ENCODE measurements around the gene MRPS27.

Gene MRPS27

DNA sequence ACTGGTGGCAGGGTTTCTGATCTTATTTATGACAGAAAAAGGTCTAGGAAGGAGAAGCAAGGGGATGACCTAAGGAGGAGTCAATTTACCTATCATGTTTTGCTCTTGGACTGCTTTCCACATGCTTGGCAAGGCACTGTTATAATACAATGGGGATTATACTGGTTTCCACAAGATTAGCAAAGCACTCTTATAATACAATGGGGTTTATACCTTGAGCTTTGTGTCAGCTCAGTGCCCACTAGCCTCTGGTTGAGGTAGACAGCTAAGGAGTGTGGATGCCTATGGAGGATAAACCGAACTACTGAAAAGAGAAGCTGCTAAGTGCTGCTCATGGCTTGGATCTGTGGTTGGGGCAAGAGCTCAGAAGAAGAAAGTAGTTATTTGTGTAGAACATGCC, 68.7 kb downstream of the MRPS27 start:
- Mint-ChIP-seq H3K4me3 (no peak overlapping the region), H3K36me3 (peaks cover 9% of the 10 kb centered on the region), H3K27ac (no peak overlapping the region), H3K9me3 (no peaks in the 10 kb centered on the region), H3K4me1 (peaks cover 5% of the 10 kb centered on the region), H3K27me3 (no peaks in the 10 kb centered on the region)
- DNase-seq (ENCODE audit: low spot score in 2 of 2) (no peak), ATAC-seq (ENCODE audit: low read depth) (no peak)

DNA sequence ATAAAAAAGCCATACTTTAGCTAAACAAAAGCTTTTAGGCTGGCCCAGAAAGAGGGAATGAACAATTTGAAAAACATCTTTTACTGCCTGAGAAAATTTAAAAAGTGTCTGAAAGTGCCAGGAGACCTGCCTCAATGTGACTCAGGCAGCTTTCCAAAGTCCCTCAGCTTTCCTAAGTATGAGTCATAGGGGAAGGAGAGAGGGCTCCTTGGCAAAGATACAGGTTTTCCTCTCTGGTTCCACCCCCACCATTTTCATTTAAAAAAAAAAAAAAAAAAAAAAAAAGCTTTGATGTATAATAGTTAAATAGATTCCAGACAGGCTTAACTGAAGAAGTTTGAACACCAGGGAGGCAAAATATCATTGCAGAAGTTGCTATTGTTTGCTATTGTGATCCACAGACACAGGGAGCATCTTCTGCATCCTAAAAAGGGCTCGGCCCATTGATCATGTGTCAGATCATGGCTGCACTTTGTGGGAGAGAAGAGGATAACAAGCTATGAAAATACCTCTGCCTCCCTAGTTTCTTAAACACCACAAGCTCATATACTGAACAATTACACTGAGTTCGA, 71.5 kb downstream of the MRPS27 start:
- H3K4me1 Mint-ChIP-seq = peaks cover 5% of the 10 kb centered on the region
- no peak for ATAC-seq (ENCODE audit: low read depth)
- no peak overlapping the region for H3K27ac Mint-ChIP-seq
- no peak for DNase-seq (ENCODE audit: low spot score in 2 of 2)
- H3K9me3 Mint-ChIP-seq = no peaks in the 10 kb centered on the region
- peaks cover 10% of the 10 kb centered on the region for H3K36me3 Mint-ChIP-seq
- no peaks in the 10 kb centered on the region for H3K27me3 Mint-ChIP-seq
- H3K4me3 Mint-ChIP-seq = no peak overlapping the region

DNA sequence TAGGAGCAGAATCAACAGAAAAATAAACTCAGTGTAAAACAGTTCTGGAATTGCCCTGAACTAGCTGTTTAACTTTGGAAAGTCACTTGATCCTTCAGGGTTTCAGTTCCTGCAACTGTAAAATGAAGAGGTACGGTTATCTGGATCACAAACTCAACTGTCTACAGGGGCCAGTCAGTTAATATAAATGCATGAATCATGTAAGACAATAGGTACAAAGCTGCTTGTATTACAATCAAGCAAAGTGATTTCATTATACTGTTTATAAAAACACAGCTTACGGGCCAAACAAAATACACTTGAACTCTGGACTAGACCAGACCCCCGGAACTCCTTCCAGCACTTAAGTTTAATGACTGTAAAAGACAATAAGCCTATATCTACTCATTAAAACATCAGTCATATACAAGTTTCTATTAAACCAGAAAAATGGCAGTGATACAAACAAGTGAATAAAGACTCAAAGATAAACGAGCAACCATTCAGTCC, 73.0 kb downstream of the MRPS27 start:
- Mint-ChIP-seq H3K27ac (no peak overlapping the region), H3K4me3 (no peak overlapping the region), H3K27me3 (no peaks in the 10 kb centered on the region), H3K36me3 (peaks cover 5% of the 10 kb centered on the region), H3K4me1 (peaks cover 8% of the 10 kb centered on the region), H3K9me3 (no peaks in the 10 kb centered on the region)
- DNase-seq (ENCODE audit: low spot score in 2 of 2) = no peak
- ATAC-seq (ENCODE audit: low read depth) = no peak

DNA sequence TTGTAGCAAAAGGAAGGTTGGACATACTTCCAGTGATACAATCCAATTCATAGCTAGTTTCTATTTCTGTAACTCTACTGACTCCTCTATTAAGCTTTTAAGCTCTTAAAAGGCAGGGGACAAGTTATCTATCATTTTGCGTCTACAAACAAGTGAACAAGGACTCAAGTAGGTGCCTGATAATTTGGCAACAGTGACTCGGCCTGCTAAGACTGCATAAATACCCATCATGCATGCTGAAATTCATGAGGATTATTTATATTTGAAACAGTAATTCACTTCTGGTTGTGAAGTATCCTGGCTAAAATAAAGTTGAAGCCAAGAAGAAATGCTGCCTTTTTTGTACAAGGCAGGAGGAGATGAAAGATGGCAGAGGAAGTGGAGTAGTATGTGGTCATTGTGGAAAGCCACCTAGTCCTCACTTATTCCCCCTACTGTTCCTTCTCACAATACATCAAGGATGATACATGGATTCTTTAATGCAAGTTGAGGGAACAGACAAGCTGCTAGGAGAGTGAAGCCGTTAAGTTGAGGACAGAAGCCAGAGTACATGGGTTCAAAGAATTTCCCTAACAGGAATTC, 74.0 kb downstream of the MRPS27 start:
- Mint-ChIP-seq H3K4me1 (peaks cover 8% of the 10 kb centered on the region), H3K36me3 (peaks cover 9% of the 10 kb centered on the region), H3K4me3 (no peak overlapping the region), H3K27ac (no peak overlapping the region), H3K27me3 (no peaks in the 10 kb centered on the region), H3K9me3 (no peaks in the 10 kb centered on the region)
- DNase-seq (ENCODE audit: low spot score in 2 of 2) (no peak), ATAC-seq (ENCODE audit: low read depth) (no peak)

DNA sequence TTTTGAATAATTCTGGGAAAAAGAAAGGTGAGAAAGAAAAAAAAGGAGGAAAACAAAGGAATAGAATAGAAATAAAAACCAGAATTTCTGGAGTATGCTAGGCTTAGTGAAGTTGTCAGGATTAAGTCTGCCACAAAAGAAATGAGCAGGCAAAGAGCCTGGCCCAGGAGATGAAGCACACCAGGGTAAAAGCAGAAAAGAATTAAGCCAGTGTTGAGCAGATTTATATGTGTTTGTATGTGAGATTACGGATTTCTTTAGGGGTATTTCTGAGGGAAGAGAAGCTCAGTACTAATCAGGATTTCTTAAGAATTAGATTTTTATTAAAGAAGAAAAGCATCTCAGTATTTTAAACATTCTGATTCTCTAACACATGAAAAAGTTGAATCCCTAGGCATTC, 74.5 kb downstream of the MRPS27 start:
- DNase-seq (ENCODE audit: low spot score in 2 of 2) = no peak
- Mint-ChIP-seq H3K36me3 (peaks cover 9% of the 10 kb centered on the region), H3K9me3 (no peaks in the 10 kb centered on the region), H3K27me3 (no peaks in the 10 kb centered on the region), H3K27ac (no peak overlapping the region), H3K4me3 (no peak overlapping the region), H3K4me1 (peaks cover 8% of the 10 kb centered on the region)
- no peak for ATAC-seq (ENCODE audit: low read depth)

DNA sequence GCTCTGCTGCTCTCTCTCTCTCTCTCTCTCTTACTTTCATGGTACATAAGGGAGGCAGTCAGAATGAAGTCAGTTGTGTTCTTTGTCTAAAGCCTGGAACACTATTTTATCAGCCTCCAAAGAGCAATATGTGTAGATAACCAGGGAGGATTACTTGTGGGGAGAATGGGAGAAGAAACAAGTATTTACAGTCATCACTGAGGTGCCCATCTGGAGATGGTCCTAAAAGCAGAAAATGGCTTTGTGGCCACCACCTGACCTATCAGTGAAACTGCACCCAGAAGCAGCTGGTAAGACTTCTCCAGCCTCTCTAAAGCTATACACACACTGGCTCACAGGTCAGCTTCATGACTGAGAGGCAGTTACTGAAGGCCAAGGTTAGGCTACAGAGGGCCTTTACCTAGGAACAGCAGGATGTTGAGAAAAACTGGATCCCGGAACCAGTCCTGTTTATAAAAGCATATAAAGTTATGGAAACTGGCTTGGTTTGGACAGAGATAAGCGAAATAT, 75.1 kb downstream of the MRPS27 start:
- Mint-ChIP-seq H3K36me3 (peaks cover 5% of the 10 kb centered on the region), H3K27me3 (no peaks in the 10 kb centered on the region), H3K4me3 (no peak overlapping the region), H3K9me3 (no peaks in the 10 kb centered on the region), H3K27ac (no peak overlapping the region), H3K4me1 (peaks cover 8% of the 10 kb centered on the region)
- no peak for ATAC-seq (ENCODE audit: low read depth)
- DNase-seq (ENCODE audit: low spot score in 2 of 2) = no peak

DNA sequence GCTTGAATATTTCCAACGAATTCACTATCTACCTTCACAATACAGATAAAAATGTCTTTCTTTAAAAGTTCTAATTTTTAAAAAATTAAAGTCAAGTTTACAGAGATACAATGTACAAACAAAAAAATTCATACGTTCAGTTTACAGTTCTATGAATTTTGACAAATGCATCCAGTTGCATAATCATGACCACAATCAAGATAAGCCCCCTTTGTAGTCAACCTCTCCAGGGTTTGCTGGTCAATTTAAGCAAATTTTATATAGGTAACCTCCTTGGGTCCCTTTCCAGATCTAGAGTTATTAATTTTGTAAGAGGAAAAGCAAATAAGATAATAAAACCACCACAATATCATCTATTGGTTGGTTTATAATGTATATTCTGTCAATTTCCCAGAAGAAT, 76.3 kb downstream of the MRPS27 start:
- no peak overlapping the region for H3K27ac Mint-ChIP-seq
- no peak overlapping the region for H3K4me3 Mint-ChIP-seq
- H3K27me3 Mint-ChIP-seq = no peaks in the 10 kb centered on the region
- peaks cover 5% of the 10 kb centered on the region for H3K36me3 Mint-ChIP-seq
- H3K9me3 Mint-ChIP-seq = no peaks in the 10 kb centered on the region
- no peak for DNase-seq (ENCODE audit: low spot score in 2 of 2)
- ATAC-seq (ENCODE audit: low read depth) = no peak
- peaks cover 8% of the 10 kb centered on the region for H3K4me1 Mint-ChIP-seq

DNA sequence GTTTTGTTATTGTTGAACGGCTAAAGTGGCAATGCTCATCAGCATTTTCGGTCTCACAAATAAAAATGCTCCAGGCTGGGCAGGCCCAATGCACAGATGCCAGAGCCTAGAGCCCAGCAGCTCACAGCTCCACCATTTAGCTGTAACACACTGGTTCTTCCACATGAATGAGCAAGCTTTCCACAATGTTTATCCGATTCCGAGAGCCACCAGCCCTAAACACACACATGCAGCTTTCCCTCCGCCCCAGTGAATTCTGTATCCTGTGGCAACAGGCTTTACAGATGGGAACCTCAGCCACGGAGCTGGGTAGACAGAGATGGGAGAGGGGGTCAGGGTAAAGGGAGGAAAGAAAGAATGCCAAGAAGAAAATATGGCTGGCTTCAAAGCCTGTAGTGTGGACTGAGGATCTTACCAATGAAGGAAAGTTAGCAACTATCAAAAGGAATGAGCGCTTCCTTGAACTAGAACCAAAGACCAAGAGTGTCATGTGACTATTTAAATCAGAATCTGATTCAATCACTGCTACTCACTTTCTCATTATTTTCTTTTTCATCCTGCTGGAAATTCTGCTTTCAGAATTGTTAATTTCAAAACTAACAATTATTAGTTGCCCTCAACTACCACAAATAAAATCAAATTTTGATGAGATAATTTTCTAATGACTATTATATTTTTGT, 77.1 kb downstream of the MRPS27 start:
- Mint-ChIP-seq H3K4me1 (peaks cover 8% of the 10 kb centered on the region), H3K36me3 (peaks cover 5% of the 10 kb centered on the region), H3K9me3 (no peaks in the 10 kb centered on the region), H3K4me3 (no peak overlapping the region), H3K27me3 (no peaks in the 10 kb centered on the region), H3K27ac (no peak overlapping the region)
- DNase-seq (ENCODE audit: low spot score in 2 of 2) = no peak
- no peak for ATAC-seq (ENCODE audit: low read depth)

DNA sequence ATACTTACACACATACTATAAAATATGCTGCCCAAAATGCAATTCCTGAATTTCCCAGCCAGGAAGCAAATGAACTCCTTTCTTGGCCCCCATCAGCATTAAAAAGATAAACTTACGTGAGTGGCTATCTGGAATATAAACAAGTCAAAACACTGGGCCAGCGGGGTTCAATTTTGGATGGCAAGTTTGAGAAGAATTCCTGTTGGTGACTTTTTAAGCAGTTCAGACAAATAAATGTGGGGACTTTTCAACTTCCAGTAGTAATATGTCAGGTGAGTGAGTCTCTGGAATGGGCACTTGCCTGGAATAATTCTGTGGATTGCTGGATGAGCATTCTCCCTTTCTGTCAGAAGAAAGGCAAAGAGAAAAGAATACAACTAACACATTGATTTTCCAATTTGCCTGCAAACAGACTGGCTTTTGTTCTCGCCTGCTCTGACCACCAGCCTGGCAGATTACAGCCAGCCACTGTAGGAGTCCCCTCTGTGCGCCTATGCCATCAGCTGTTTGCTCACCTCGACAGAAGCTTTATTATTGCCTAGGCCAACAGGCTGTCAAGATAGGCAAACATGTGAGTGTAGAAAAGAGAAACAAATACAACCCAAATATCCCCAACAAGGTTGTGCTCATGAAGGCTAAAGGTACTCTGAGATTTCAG, 78.6 kb downstream of the MRPS27 start:
- Mint-ChIP-seq H3K9me3 (no peaks in the 10 kb centered on the region), H3K4me3 (no peak overlapping the region), H3K4me1 (peaks cover 8% of the 10 kb centered on the region), H3K27me3 (no peaks in the 10 kb centered on the region), H3K36me3 (peaks cover 11% of the 10 kb centered on the region), H3K27ac (peak overlapping the region; percentile 25)
- ATAC-seq (ENCODE audit: low read depth) (no peak), DNase-seq (ENCODE audit: low spot score in 2 of 2) (no peak)

DNA sequence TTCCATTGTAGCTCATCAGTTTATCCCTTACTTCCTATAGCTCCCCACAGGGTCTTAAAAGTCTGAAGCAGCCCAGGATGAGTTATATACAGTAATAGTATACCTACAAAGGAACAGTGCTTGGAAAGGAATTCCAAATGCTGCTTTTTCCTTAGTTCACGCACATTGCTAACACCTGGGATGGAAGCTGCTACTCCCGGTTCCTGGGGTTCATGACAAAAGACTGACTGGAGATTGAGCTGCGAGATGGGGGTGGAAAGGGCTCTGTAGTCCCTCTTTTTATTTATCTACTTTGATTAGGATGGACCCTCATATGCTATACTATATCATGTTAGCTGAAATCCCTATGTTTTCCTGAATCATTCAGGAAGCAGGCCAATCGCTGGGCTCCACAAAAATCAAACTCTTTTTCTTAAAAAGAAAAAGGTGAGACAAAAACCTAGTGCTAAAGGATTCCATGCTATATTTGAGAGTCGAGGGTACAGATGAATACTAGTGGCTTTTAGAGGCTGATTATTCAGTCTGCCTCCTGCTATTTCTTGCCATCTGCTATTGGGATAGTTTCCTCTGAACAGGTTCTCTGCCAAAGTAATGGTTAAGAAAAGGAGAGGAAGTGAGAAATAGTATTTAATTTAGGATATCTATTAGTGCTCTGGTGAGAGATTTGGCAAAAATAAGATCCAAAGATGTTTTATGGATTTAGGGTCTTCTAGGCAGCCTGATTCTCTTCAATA, 81.2 kb downstream of the MRPS27 start:
- no peak overlapping the region for H3K4me3 Mint-ChIP-seq

DNA sequence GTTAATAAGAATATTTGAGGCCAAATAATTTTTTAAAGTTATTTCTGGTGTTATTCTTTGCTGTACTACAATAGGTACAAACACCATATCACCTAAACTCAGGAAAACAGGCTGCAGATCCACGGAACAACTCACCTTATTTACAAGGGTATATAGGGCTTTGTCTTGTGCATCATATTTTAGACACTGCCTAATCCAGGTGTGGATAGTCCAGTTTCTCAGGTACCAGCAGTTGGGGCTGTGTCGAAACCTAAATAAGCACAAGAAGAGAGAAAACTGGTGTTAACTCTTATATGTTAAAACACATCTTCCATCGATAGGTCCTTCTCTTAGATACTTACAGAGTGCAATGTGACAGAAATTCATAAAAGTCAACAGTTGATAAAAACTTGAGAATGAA, 82.2 kb downstream of the MRPS27 start:
- no peak for ATAC-seq (ENCODE audit: low read depth)
- DNase-seq (ENCODE audit: low spot score in 2 of 2) = no peak
- Mint-ChIP-seq H3K4me3 (no peak overlapping the region), H3K27ac (no peak overlapping the region), H3K9me3 (no peaks in the 10 kb centered on the region), H3K4me1 (peaks cover 8% of the 10 kb centered on the region), H3K27me3 (no peaks in the 10 kb centered on the region), H3K36me3 (peaks cover 17% of the 10 kb centered on the region)

More for the DNA sequence above, 81.2 kb downstream of the MRPS27 start:
- Mint-ChIP-seq H3K4me1 (peaks cover 9% of the 10 kb centered on the region), H3K27me3 (no peaks in the 10 kb centered on the region), H3K36me3 (peaks cover 15% of the 10 kb centered on the region), H3K27ac (no peak overlapping the region), H3K9me3 (no peaks in the 10 kb centered on the region)
- DNase-seq (ENCODE audit: low spot score in 2 of 2) (no peak), ATAC-seq (ENCODE audit: low read depth) (no peak)

DNA sequence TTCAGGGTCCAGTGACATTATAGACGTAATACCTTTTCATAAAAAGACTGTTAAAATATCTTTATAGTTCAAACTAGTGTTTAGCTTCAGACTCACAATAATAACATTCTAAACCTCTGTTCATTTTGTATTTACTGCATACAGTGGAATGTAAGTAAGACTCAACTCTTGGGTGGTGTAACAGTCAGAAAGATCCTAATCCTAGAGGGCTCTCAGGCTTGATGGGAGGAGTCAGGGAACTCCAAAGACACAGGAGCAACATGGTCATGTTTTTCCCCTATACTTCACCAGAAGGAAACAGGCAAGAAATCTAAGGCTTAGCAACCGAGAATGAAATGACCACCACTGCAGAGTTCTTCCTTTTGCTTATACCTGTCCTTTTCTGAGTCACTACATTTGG, 82.6 kb downstream of the MRPS27 start:
- Mint-ChIP-seq H3K27me3 (no peaks in the 10 kb centered on the region), H3K4me1 (peaks cover 7% of the 10 kb centered on the region), H3K36me3 (peaks cover 17% of the 10 kb centered on the region), H3K9me3 (no peaks in the 10 kb centered on the region), H3K27ac (no peak overlapping the region), H3K4me3 (no peak overlapping the region)
- no peak for ATAC-seq (ENCODE audit: low read depth)
- DNase-seq (ENCODE audit: low spot score in 2 of 2) = no peak

DNA sequence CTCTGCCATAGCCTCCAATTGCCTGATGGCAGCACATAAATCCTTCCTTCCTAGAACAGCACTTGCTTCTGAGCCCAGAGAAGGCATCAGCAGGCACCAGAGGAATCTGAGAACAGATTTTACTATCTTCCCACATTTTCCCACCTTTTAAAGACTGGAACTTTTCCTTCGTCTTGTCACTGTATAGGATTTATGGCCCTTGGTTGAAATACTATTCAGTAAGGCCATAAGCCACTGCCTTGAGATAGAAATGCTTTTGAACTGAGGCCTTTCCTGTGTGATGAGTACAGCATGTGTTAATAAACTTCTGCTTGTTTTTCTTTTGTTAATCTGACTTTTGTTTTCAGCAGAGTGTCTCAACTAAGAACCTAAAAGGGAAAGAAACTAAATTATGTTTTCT, 84.3 kb downstream of the MRPS27 start:
- peaks cover 7% of the 10 kb centered on the region for H3K4me1 Mint-ChIP-seq
- no peak overlapping the region for H3K27ac Mint-ChIP-seq
- ATAC-seq (ENCODE audit: low read depth) = no peak

DNA sequence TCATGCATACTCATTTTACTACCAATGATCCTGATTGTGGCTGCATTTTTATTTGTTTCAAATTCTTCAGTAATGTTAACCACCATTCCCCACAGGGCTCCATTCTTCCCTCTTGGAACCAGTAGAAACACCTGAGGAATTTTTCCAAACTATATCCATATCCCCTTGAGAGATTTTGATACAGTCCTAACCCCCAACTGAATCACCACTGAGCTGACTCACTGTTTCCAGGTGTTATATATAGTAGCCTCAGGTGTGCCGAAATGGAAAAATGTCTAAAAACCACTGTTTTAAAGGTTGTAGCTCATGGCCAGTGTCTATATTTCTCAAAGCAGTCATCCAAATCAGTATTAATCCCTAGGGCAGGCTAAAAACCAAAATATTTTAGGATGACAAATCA, 85.2 kb downstream of the MRPS27 start:
- Mint-ChIP-seq H3K9me3 (no peaks in the 10 kb centered on the region), H3K27me3 (no peaks in the 10 kb centered on the region), H3K27ac (no peak overlapping the region), H3K4me3 (no peak overlapping the region), H3K4me1 (peaks cover 7% of the 10 kb centered on the region), H3K36me3 (peaks cover 28% of the 10 kb centered on the region)
- DNase-seq (ENCODE audit: low spot score in 2 of 2) (no peak), ATAC-seq (ENCODE audit: low read depth) (no peak)

More for the DNA sequence above, 84.3 kb downstream of the MRPS27 start:
- Mint-ChIP-seq H3K27me3 (no peaks in the 10 kb centered on the region), H3K9me3 (no peaks in the 10 kb centered on the region), H3K36me3 (peaks cover 21% of the 10 kb centered on the region), H3K4me3 (no peak overlapping the region)
- no peak for DNase-seq (ENCODE audit: low spot score in 2 of 2)

Measured in memory B cell (primary cell).